ENCODE data around the gene SORL1-AS1.
"Not testable (repeated sequence)": the region's sequence is repeated elsewhere in the genome, so short reads cannot be mapped to it uniquely, and the experiment has no call there.

Gene SORL1-AS1

GRCh38 chr11:121452609-121453150, at the start of gene SORL1-AS1:
Gene SORL1-AS1 (minus strand): TSS chr11:121452967.
- no peak for DNase-seq (ENCODE audit: low spot score)

DNA sequence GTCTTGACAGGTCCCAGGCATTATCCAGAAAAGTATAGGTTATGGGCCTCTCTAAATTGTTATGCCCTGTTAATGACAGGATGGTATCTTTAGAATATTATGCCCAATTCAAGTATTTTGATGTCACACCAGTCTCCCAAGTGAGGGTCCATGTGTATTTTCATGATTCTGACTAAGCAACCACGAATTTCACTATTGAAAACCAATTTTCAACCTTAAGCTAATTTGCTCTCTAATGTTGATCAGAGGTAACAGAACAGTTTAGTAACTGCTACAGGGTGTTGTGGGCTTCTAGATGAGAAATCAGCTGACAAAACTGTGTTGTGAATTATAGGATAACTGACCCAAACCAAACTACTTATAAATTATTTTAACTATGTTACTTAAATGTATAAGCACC, 48.0 kb upstream of the SORL1-AS1 start:
- no peak for DNase-seq (ENCODE audit: low spot score)

DNA sequence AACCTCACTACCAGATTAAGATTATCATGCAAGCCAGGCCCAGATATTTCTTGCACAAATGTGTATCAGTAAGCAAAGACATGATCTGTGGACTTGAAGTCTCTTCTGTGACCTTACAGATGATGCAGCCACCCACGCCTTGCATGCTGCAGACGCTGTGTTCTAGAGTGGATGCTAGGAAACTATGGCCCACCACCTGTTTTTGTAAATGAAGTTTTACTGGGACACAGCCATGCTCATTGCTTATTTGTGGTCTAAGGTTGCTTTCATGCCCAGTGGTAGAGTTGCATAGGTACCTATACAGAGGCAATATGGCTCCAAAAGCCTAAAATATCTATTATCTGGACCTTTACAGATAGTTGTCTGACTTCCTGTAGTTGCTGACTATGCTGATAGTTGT, 47.5 kb upstream of the SORL1-AS1 start:
- DNase-seq (ENCODE audit: low spot score), result no peak

DNA sequence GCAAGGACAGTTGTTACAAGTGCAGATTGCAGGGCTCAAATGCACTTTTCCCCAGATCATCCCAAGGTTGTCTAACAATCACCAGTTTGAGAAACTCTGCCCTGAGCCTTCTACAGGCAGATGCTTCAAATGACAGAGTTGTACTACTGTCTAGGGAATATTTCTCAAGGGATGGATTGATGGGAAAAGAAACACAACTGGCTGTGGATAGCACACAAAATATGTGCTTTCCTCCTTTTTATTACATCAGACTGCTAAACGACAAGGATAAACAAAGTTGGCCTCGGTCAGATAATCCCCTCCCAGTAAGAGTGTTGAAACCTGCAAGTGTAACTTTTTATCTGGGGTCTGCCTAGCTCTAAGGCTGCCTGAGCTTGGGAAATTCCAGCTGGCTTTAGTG, 46.6 kb upstream of the SORL1-AS1 start:
- no peak for DNase-seq (ENCODE audit: low spot score)

GRCh38 chr11:121497176-121497998, 44.6 kb upstream of the SORL1-AS1 start:
- DNase-seq (ENCODE audit: low spot score), result no peak

DNA sequence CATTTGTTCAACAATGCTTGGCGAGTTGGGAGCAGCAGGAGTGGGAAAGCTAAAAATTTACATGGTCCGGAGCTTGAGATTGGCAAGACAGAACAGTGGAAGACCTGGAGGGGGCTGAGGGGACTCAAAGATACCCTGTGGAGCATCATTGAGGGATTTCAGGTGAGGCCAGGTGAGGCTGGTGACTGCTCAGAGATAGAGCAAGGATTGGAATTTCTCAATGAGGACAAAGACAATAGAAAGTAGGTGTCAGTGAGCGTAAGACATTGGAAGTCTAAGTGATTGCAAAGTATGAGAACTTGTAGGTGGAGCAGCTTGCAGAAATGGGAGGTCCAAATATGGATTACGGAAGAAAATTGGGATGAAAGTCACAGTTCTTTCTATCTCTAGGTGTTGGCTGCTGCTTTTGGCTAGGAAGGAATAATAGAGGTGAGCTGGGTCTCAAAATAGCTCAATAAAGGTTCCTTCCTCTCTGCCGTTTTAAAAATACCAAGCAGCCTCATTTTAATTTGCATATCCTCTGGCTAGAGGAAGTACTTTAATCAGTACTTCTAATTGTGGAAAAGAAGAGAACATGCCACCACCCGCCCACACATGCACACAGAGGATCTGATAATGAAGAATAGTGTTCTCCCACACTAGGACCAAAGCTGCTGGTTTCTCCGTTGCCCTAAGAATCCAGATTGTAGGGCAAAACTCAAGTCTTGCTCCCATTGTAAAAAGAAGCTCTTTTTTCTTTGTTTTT, 41.8 kb upstream of the SORL1-AS1 start:
- DNase-seq (ENCODE audit: low spot score), result no peak

DNA sequence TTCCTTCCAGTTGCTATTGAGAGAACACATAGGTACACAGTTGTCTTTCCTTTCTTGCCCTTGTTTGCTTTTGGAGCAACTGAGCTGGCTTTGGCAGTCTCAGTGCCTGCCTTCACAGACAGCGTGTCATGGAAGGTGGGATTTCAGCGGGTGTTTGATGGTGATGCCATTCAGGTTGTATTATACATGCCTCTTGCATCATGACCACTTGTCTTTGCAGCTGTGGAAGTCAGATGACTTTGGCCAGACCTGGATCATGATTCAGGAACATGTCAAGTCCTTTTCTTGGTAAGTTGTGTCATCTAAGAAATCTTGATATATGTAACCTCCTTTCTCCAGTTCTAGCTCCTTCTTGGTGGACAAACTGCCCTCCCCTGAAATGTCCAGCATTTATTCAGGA, 37.1 kb upstream of the SORL1-AS1 start:
- DNase-seq (ENCODE audit: low spot score), result no peak

- no peak for DNase-seq (ENCODE audit: low spot score)
Observed at GRCh38 chr11:121488641-121489040, 35.9 kb upstream of the SORL1-AS1 start.

DNA sequence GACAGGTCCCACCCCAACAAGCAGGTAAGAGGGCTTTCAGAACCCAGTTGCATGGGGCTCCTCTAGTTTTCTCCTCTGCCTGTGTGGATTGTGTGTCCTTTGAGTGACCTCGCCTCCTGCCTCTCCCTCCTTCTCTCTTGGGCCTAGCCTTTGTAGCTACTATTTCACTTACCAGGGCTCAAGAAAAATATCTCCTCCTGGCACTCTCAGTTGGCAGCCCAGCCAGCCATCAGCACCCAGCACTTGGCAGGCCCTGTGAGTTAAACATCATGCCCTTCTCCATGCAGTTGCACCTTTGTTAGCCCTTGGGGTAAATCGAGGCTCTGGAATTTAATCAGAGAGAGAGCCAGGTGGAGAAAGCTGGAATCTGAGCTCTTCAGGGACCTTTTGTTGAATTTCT, 35.4 kb upstream of the SORL1-AS1 start:
- no peak for DNase-seq (ENCODE audit: low spot score)

- DNase-seq (ENCODE audit: low spot score), result no peak
Observed at GRCh38 chr11:121487191-121487590, 34.4 kb upstream of the SORL1-AS1 start.

- DNase-seq (ENCODE audit: low spot score), result no peak
Observed at GRCh38 chr11:121486054-121486453, 33.3 kb upstream of the SORL1-AS1 start.

DNA sequence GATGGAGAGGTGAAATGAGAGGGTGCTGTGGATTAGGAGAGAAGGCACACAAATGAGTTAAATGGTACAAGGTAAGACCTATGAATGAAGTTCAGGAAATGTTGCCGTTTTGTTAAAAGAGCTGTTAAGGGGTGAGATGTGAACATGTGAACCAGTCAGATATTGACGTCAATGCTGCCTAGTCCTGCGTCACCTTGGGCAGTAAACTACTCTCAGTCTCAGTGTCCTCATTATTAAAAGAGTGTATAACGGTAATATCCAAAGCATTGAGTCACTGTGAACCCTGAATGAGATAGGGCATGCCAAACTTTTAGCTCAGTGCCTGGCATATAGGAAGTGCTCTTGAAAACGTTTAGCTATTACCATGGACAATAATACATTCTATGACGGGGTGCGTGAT, 32.4 kb upstream of the SORL1-AS1 start:
- no peak for DNase-seq (ENCODE audit: low spot score)

GRCh38 chr11:121483805-121484480, 31.2 kb upstream of the SORL1-AS1 start:
- no peak for DNase-seq (ENCODE audit: low spot score)

GRCh38 chr11:121482231-121483129, 29.7 kb upstream of the SORL1-AS1 start:
- DNase-seq (ENCODE audit: low spot score), result no peak

- DNase-seq (ENCODE audit: low spot score), result not testable (repeated sequence)
Observed at GRCh38 chr11:121481484-121482230, 28.9 kb upstream of the SORL1-AS1 start.

DNA sequence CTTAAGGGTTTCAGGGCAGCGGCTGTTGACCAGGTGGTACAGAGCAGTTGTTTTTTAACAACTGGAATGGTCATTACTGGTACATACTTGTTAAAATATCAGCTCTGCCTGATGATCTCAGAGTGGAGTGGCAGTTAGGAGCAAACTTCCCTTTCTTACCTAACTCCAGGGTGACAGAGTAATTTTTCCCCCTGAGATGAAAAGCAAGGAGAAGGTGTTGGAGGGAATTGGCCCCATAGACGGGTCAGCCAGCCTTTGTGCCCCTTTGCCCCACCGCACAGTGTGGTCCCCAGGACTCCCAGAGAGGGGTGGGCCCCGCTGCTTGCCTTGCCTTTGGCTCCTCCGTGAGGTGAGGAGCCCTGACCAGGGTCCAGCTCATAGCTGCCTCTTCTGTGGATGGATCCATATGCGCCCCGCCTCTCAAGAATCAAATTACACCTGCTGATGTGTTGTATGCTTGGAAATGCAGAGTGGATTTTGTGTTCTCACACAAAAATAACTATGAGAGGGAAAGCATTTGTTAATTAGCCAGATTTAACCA, 27.0 kb upstream of the SORL1-AS1 start:
- no peak for DNase-seq (ENCODE audit: low spot score)

- no peak for DNase-seq (ENCODE audit: low spot score)
Observed at GRCh38 chr11:121478895-121479697, 26.3 kb upstream of the SORL1-AS1 start.

- no peak for DNase-seq (ENCODE audit: low spot score)
Observed at GRCh38 chr11:121478226-121478894, 25.6 kb upstream of the SORL1-AS1 start.
